BLaER1 (cell line): ENCODE results near the gene CTNNA2.

ENCODE experiments used
- H3K27ac ChIP-seq: shearing (Covaris generic); formaldehyde crosslinking; 2 replicates; pipeline ENCODE4 v1.8.1; 2022
- H3K27me3 ChIP-seq: shearing (Covaris generic); formaldehyde crosslinking; 2 replicates; pipeline ENCODE4 v1.8.1; 2022
- H3K36me3 ChIP-seq: shearing (Covaris generic); formaldehyde crosslinking; 2 replicates; pipeline ENCODE4 v1.8.1; 2022
- H3K4me1 ChIP-seq: shearing (Covaris generic); formaldehyde crosslinking; 2 replicates; pipeline ENCODE4 v1.8.1; 2022
- H3K4me2 ChIP-seq: shearing (Covaris generic); formaldehyde crosslinking; 2 replicates; pipeline ENCODE4 v1.8.1; 2022
- H3K4me3 ChIP-seq: shearing (Covaris generic); formaldehyde crosslinking; 2 replicates; pipeline ENCODE4 v1.8.1; 2022
- H3K9ac ChIP-seq: shearing (Covaris generic); formaldehyde crosslinking; 2 replicates; pipeline ENCODE4 v1.8.1; 2022
- H3K9me3 ChIP-seq: shearing (Covaris generic); formaldehyde crosslinking; 2 replicates; pipeline ENCODE4 v1.8.1; 2022
- H4K20me1 ChIP-seq: shearing (Covaris generic); formaldehyde crosslinking; 2 replicates; pipeline ENCODE4 v1.8.1; 2022
- Cebpa-rat ChIP-seq: shearing (Covaris generic); IDR thresholded peaks from 2 replicates; pipeline ENCODE4 v1.8.1; 2022

Gene CTNNA2

DNA sequence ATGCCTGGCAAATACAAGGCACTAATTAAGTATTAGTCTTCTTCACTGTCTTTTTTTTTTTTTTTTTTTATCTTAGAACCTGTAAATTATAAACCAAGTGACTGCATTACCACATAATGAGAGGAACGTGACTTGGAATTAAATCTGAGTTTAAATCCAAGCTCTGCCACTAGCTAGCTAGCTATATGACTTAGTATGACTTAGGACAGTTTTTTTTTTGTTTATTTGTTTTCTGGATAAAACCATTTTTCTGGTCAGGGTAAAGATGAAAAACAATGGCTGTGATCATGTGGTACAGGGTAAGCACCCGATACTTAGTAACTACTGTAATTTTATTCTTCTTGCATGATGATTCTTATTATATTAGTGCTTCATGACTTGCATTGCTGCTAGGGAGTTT, 983.5 kb downstream of the CTNNA2 start:
- Histone ChIP-seq H3K36me3 (no peaks in the 10 kb centered on the region), H3K27me3 (no peaks in the 10 kb centered on the region), H3K9me3 (no peaks in the 10 kb centered on the region), H3K27ac (no peak overlapping the region), H3K4me3 (no peak overlapping the region), H3K4me1 (no peaks in the 10 kb centered on the region), H3K9ac (no peak overlapping the region), H3K4me2 (no peak overlapping the region), H4K20me1 (no peaks in the 10 kb centered on the region)
- no peak for TF ChIP-seq Cebpa-rat

DNA sequence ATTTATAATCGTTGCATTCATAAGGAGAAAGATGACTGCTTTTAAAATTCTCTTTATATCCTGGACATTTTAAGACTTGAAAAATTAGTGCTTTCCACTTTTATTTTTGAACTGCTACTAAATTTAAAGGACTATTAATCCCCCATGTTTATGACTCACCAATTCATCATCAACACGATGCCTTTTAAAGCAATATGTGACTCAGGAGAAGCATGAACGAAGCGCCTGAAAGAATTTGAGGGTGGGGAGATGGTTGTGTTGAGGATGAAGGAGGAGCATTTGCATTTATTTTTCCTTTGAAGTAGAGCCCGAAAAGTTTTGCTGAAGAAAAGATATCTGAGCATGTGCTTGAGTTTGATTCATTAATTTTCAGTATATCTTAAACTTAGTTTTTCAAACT, 983.9 kb downstream of the CTNNA2 start:
- Histone ChIP-seq H3K4me1 (no peaks in the 10 kb centered on the region), H3K36me3 (no peaks in the 10 kb centered on the region), H3K4me3 (no peak overlapping the region), H3K27me3 (no peaks in the 10 kb centered on the region), H3K4me2 (no peak overlapping the region), H3K9ac (no peak overlapping the region), H3K27ac (no peak overlapping the region), H4K20me1 (no peaks in the 10 kb centered on the region), H3K9me3 (no peaks in the 10 kb centered on the region)
- TF ChIP-seq Cebpa-rat = no peak

DNA sequence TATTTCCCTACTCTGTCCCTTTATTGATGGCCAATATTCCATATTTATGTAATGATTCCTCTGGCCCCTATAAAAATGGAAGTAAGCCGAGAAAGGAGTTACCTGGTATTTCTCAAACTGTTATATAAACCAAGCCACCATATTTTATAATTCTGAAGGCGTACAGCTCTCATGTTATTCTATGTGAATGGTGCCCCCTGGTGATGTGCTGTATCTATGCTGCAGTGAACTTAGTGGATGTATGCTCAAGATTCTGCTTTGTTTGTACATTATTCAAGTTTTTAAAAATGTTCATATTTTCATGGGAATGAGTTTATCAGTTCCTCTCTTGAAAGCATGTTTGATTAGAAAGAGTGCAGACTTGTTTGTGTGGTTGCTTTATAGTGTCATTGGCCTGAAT, 986.2 kb downstream of the CTNNA2 start:
- Histone ChIP-seq H3K4me2 (no peak overlapping the region), H4K20me1 (no peaks in the 10 kb centered on the region), H3K4me1 (no peaks in the 10 kb centered on the region), H3K27me3 (no peaks in the 10 kb centered on the region), H3K4me3 (no peak overlapping the region), H3K9me3 (no peaks in the 10 kb centered on the region), H3K27ac (no peak overlapping the region), H3K9ac (no peak overlapping the region), H3K36me3 (no peaks in the 10 kb centered on the region)
- no peak for TF ChIP-seq Cebpa-rat

DNA sequence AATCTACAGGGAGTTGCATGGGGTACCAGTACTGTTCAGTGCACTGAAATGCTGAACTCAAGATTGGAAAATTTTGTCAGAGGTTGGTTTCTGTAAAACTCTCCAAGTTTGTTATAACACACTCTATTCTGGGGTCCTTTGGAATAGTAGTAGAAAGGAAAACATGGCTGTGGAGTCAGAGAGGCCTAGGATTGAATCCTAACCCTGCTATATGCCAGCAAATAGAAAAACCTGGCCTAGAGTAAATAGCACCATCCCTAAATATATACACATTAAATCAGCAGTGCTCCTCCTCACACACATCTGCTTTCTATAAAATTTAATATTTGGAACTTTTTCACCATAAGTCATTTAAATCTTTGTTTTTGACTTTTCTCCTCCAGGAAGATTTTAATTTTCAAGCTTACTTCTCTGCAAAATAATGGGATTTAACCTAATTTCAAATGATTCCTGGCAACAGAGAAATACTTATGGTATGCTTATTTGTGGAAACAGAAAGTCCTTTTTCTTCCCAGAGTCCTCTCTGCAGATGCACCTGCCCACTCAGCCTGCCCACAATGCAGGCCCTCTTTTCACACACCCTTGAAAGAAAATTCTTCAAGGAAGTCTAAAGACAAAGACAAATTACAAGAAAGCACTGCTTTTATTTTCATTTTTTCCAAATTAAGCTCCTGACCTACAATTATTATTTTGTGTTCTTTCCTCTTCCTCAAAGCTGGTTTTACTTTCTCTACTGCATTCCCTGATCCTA, 989.2 kb downstream of the CTNNA2 start:
- no peaks in the 10 kb centered on the region for H3K9me3 ChIP-seq
- H3K4me2 ChIP-seq = no peak overlapping the region
- no peaks in the 10 kb centered on the region for H3K4me1 ChIP-seq
- H3K27ac ChIP-seq = no peak overlapping the region
- no peak overlapping the region for H3K4me3 ChIP-seq
- TF ChIP-seq Cebpa-rat = no peak
- no peaks in the 10 kb centered on the region for H3K36me3 ChIP-seq
- H3K27me3 ChIP-seq = no peaks in the 10 kb centered on the region
- no peaks in the 10 kb centered on the region for H4K20me1 ChIP-seq
- no peak overlapping the region for H3K9ac ChIP-seq

DNA sequence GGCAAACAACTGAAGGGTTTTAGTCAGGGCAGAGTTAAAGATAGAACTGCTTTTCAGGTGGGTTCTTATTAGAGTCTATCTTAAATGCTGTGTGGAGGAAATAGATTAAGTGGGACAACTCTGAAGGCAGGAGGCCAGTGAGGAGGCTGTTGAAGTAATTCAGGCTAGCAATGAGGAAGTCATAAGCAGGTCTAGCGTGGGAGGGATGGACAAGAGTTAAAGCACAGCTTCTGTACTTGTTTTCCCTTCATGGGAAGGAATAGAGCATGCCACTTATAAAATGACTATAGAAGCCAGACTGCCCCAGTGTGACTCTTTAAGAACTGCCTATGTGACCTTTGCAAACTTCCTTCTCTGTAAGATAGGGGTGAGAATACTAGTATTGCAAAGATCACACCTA, 993.7 kb downstream of the CTNNA2 start:
- no peaks in the 10 kb centered on the region for H3K9me3 ChIP-seq
- no peak overlapping the region for H3K4me2 ChIP-seq
- no peak overlapping the region for H3K27ac ChIP-seq
- H3K4me1 ChIP-seq = no peaks in the 10 kb centered on the region
- H3K27me3 ChIP-seq = no peaks in the 10 kb centered on the region
- H3K36me3 ChIP-seq = no peaks in the 10 kb centered on the region
- H3K4me3 ChIP-seq = no peak overlapping the region
- no peak overlapping the region for H3K9ac ChIP-seq
- no peaks in the 10 kb centered on the region for H4K20me1 ChIP-seq
- no peak for TF ChIP-seq Cebpa-rat

DNA sequence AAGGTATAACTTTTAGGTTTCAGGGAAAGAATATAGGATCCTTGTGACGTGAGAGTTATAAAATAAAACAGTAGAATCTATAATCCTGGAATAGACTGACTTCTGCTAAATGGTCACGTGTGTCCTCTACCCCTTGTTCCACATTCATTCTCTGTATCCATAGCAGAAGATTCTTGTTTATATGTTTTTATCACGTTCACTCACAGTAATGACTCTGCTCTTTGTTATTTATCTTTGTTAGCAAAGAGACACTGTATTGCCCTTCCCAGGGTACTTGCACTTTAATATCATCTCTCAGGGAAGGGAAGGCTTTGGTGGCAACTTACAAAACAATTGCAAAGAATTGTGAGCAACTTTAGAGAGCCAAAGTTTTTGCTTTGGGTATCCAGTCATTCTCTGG, 997.9 kb downstream of the CTNNA2 start:
- TF ChIP-seq Cebpa-rat = no peak
- no peak overlapping the region for H3K27ac ChIP-seq
- no peaks in the 10 kb centered on the region for H3K27me3 ChIP-seq
- no peaks in the 10 kb centered on the region for H3K9me3 ChIP-seq
- no peak overlapping the region for H3K4me3 ChIP-seq
- no peaks in the 10 kb centered on the region for H3K36me3 ChIP-seq
- no peaks in the 10 kb centered on the region for H4K20me1 ChIP-seq
- no peaks in the 10 kb centered on the region for H3K4me1 ChIP-seq
- no peak overlapping the region for H3K9ac ChIP-seq
- H3K4me2 ChIP-seq = no peak overlapping the region

DNA sequence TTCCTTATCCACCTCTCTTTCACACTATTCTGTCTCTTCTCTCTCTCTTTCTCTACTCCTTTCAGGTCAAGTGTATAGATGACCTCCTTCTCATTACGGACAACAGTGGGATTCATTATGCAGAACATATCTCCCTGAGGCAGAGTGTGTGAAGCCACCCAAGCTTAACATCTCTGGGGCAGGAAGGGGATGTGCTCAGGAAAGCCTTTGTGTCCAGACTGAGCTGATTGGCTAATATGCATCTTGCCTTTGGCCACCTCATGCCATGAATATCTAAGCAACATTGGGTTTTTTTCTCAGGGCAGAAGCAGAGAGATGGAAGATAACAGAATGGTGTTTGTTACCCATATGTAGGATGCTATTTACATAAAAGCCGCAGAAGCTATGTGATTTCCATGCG, 1003.1 kb downstream of the CTNNA2 start:
- Histone ChIP-seq H4K20me1 (no peaks in the 10 kb centered on the region), H3K9ac (no peak overlapping the region), H3K4me3 (no peak overlapping the region), H3K9me3 (no peaks in the 10 kb centered on the region), H3K4me1 (no peaks in the 10 kb centered on the region), H3K4me2 (no peak overlapping the region), H3K36me3 (no peaks in the 10 kb centered on the region), H3K27ac (no peak overlapping the region), H3K27me3 (no peaks in the 10 kb centered on the region)
- TF ChIP-seq Cebpa-rat = no peak

DNA sequence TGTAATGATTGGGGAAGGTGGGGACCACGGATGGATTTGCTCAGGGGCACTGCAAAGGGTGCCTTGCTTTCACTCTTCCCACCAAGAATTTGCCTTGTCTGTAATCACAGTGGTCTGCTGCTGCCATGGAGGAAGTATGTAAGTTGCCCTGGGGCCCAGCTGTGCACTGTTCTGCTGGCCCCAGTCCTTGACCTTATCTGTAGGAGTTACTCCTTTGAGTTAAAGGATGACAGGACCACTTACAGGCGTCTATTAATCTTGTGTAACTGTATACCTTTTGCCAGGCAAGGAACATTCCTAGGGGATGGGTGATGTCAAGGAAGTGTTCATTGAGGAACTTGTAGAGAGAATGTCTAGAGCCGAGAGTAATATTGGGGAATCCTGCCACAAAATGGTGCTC, 1004.5 kb downstream of the CTNNA2 start:
- Histone ChIP-seq H3K4me1 (no peaks in the 10 kb centered on the region), H4K20me1 (no peaks in the 10 kb centered on the region), H3K27me3 (no peaks in the 10 kb centered on the region), H3K36me3 (no peaks in the 10 kb centered on the region), H3K4me3 (no peak overlapping the region), H3K27ac (no peak overlapping the region), H3K4me2 (no peak overlapping the region), H3K9ac (no peak overlapping the region), H3K9me3 (no peaks in the 10 kb centered on the region)
- TF ChIP-seq Cebpa-rat = no peak

DNA sequence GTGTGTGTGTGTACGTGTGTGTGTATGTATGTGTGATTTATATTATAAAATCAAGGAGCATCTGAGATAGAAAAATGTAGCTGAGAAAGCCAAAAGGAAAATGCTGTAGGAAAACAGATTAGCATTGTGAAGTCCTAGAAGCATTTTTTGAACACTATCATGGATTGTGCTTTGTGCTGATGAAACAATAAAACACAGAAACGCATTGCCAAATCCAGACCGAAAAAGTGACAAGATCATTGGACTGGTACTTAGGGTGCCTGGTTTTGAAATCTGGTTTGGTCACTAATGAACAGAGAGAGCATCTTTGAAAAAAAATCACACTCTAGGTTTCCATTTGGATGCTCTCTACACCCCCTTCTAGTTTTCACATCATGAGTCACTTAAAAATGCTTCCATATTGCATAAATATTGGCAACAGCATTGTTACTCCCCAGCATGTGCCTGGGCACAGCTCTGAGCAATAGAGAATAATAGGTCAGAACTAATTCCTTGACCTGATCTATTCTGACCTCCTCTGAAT, 1006.3 kb downstream of the CTNNA2 start:
- Histone ChIP-seq H3K9me3 (no peaks in the 10 kb centered on the region), H3K4me2 (no peak overlapping the region)

DNA sequence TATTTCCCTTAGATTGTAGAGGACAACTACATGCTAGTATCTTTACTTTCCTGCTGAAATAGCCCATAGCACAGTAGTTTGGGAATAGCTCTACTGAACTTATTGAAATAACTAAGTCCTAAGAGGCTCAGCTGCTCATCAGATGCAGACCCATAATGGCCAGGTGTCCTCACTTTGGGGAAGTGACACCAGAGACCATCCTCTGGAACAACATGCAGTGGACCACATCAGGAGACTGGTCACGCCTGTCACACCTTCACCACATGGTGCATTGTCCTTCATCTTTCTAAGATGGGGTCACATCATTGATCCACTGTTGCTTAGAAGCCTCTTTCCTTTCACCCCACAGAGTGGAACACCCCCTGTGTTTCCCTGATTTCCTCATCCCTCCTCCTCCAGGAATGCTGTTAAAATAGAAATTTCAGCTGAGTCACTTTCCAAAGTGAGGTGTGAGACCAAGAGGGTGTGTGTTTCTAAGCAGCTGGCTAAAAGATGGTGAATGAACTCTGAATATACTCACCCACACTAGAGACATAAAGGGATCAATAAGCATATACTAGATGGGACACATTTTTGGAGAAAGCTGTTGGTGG, 1006.9 kb downstream of the CTNNA2 start:
- Histone ChIP-seq H4K20me1 (no peaks in the 10 kb centered on the region), H3K27ac (no peak overlapping the region), H3K27me3 (no peaks in the 10 kb centered on the region), H3K36me3 (no peaks in the 10 kb centered on the region), H3K4me1 (no peaks in the 10 kb centered on the region), H3K9ac (no peak overlapping the region), H3K9me3 (no peaks in the 10 kb centered on the region), H3K4me3 (no peak overlapping the region), H3K4me2 (no peak overlapping the region)
- TF ChIP-seq Cebpa-rat = no peak

More for the DNA sequence above, 1006.3 kb downstream of the CTNNA2 start:
- no peak overlapping the region for H3K4me3 ChIP-seq
- H3K9ac ChIP-seq = no peak overlapping the region
- TF ChIP-seq Cebpa-rat = no peak
- no peak overlapping the region for H3K27ac ChIP-seq
- no peaks in the 10 kb centered on the region for H3K4me1 ChIP-seq
- H4K20me1 ChIP-seq = no peaks in the 10 kb centered on the region
- no peaks in the 10 kb centered on the region for H3K36me3 ChIP-seq
- no peaks in the 10 kb centered on the region for H3K27me3 ChIP-seq
